COR-L47 (cell line): ENCODE results near the gene RAD51B.
"Not testable (repeated sequence)": the region's sequence is repeated elsewhere in the genome, so short reads cannot be mapped to it uniquely, and the experiment has no call there.

Experiments
- DNase-seq: peaks from one replicate; lab custom pipeline; 2025; lab: John Stamatoyannopoulos, UW

Gene RAD51B

GRCh38 chr14:68753690-68754089 is 934.1 kb downstream of the RAD51B start:
- DNase-seq = no peak

- DNase-seq = no peak
Observed at GRCh38 chr14:68755016-68755353, 935.4 kb downstream of the RAD51B start.

DNA sequence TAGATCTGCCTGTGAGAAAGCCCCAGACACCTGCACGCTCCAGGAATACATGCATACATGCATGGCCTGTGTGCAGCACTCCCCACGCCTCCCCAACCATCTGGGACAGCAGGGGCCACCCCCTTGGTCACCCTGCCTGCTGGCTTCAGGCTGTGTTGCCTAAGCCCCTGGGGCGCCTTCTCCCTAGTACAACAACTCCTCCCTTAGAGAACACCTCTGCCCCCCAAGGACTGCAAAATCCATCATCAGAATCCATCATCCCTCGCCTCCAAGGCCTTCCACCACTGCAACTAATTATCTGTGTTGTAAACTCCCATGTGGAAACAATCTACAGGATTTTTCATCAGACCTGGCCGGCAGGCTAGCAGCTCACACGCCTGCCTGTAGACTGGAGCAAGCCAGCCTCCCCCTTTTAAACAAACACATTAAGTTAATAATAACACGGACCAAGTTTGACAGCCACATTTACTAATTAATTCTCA is 936.5 kb downstream of the RAD51B start:
- no peak for DNase-seq

- DNase-seq = no peak
Observed at GRCh38 chr14:68756734-68757133, 937.2 kb downstream of the RAD51B start.

DNA sequence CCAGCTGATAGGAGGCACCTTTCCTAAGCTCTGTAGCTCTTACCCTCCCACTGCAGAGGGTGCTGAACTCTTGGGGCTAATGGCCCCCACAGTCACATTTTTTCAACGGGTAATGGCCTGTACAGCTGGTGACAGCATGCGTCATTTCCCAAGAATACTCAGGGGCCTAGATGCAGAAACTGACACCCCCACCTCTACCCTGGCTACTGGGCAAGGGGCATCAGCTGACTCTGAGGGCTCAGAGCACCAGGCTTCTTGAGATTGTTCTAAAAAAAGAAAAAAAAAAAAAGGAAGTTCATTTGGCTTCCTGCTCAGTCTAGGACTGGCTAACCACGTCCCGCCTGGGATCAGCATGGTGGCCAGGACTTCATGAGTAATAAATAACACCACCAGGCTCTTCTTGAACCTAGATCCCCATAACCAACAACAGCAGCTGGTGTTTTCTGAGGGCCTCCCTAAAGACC is 938.1 kb downstream of the RAD51B start:
- no peak for DNase-seq

- no peak for DNase-seq
Observed at GRCh38 chr14:68758301-68758700, 938.7 kb downstream of the RAD51B start.

DNA sequence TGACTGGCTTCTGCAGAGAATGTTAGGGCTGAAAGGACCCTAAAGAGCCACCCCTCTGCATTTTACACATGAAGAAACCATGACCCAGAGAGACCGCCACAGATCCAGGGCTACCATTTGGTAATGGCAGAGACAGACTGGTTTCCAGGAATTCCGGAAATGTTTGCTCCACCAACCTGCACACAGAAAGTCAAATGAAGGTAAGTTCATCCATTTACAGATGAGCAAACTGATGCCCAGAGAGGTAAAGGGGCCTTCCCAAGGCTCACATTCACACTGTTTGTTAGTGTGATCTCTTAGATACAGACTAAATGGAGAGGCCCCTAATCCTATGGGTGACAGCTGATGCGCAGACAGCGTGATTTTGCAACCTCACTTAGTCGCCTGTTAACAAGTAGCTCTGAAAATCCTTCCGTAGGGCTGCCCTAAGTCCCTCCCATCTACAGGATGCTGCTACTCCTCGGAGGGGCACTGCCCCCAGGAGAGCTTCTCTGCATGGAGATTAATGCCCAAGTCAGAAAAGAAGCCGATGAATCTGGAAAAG is 939.5 kb downstream of the RAD51B start:
- DNase-seq = no peak

DNA sequence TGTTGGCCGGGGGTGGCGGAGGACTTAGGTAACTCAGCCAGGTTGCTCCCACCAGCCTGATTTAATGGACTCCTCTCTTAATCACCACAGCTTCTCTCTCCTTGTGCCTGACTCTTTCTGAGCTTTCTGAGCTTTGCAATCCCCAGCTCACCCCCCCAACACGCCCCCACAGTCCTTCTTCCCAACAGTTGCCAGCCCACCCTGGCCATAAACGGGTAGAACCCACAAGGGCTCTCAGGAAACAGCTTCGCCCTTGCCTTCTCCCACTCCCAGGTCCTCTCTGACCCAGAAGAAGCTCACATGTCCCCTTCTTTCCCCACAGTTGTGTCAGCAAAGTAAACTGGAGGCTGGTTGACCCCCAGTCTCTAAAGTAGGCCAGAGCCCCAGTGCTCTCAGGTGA is 940.4 kb downstream of the RAD51B start:
- DNase-seq = no peak

- no peak for DNase-seq
Observed at GRCh38 chr14:68760761-68761160, 941.2 kb downstream of the RAD51B start.

DNA sequence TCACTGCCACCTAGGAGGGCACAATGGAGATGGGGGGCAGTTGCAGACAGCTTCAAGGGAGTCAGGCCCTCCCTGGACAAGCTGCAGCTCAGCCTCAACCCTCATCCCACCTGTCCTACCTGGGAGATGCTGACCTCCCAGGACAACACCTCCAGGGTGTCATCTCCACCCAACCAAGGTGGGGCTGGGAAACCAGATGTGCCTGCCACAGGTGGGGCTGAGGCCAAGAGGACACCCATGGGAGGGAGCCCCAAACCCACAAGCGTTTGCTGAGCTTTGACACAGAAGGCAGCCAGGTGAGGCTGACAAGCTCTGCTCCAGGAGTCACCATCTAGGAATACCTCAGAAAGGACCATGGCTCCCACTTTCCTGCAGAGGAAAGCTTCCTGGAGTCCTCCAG is 941.8 kb downstream of the RAD51B start:
- DNase-seq = no peak

- DNase-seq = no peak
Observed at GRCh38 chr14:68762953-68763764, 943.6 kb downstream of the RAD51B start.

DNA sequence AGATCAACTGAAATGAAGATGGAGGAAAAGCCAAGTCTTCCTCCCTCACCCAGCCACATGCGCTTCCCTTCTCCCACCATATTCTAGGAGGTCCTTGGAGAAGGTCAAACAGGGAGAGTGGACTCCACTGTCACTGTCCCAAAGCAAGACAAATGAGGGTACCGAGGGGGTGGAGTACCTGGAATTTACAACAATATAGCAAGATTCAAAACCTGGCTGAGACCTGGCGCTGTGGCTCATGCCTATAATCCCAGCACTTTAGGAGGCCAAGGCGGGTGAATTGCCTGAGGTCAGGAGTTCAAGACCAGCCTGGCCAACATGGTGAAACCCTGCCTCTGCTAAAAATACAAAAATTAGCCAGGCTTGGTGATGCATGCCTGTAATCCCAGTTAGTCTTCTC is 944.3 kb downstream of the RAD51B start:
- DNase-seq = not testable (repeated sequence)

GRCh38 chr14:68766299-68767247 is 947.0 kb downstream of the RAD51B start:
- no peak for DNase-seq

GRCh38 chr14:68767248-68767645 is 947.7 kb downstream of the RAD51B start:
- no peak for DNase-seq

- DNase-seq = no peak
Observed at GRCh38 chr14:68768316-68768715, 948.7 kb downstream of the RAD51B start.

- DNase-seq = no peak
Observed at GRCh38 chr14:68770051-68770450, 950.5 kb downstream of the RAD51B start.

GRCh38 chr14:68770553-68771286 is 951.1 kb downstream of the RAD51B start:
- DNase-seq = no peak

- DNase-seq = no peak
Observed at GRCh38 chr14:68771631-68772030, 952.1 kb downstream of the RAD51B start.

DNA sequence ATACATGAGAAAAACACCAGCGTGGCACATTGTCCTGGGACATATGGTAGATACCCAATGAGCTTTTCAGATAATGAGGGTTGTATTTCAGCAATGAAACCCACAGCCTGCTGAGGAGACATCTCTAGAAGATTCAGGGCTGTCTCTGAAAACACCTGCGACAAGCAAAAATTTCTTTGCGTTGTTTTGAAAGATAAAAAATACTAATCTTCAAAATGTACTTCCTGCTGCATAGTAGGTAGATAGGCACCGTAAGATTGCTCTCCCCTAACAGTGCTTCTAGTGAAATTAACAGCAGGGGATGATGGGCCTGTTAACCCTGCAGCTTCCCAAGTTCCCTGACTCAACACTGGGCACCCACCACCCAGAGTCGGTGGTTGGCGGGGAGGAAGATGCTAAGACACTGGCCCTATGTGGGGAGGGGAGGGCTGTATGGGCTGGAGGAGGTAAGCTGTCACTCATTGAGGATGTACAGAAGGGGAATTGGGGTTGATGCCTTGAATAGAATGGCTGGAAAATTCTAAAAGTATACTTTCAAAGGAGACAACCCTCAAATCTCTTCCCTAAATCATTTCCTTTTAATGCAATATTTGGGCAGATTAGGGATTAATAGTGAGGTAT is 953.3 kb downstream of the RAD51B start:
- no peak for DNase-seq

DNA sequence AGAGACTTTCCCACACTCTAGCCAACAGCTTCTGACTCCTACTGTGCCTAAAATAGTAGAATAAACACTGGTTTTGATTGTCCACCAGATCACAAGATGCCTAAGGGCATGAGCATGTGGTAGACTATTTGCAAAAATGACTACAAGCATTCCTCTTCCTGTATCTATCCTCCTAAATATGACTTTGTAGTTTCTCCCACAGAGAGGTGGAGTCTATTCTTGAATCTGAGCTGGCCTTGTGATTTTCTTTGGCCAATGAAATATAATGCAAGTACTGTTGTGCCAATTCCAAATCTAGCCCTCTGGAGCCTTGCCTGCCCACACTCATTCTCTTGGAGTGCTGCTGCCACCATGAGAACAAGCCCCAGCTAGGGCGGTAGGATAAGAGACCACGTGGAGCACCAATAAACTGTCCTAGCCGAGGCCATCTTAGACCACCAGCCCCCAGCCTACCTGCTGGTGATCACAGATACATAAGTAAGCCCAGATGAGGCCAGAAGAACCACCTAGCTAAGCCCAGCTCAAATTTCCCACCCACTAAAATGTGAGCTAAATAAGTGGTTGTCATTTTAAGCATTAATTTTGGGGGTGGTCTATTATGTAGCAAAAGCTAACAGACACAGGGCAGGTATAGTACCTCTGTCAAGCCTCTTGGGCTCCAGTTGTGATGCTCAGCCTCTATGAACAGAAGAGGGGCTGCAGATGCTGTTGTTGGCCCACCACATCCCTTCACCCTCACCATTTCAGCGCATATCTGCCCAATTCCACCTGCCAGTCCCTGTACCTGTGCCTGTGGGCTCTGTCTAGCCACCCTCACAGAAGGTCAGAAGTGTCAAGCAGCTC is 955.4 kb downstream of the RAD51B start:
- no peak for DNase-seq
